Suprapubic skin (tissue), 3 donors: ENCODE data around the gene ZDHHC1.

ENCODE experiments used
- POLR2A ChIP-seq, 2 donors: fragments of 450-650 bp; IDR thresholded peaks; one replicate each; pipeline ENCODE4 v1.6.1; 2017; ENCODE audit warnings: antibody characterized with exemption in 2 of 2, mild to moderate bottlenecking in 2 of 2, moderate library complexity in 2 of 2
- TF ChIP-seq, protein P1 (sequence below), 2 donors: fragments of 200-600 bp in 1 of 2; fragments of 450-650 bp in 1 of 2; sonication (generic) in 1 of 2; IDR thresholded peaks; one replicate each; pipeline ENCODE4 v1.5.1; 2016 to 2019; ENCODE audit warnings: antibody characterized with exemption in 2 of 2, mild to moderate bottlenecking in 1 of 2, moderate library complexity in 1 of 2

DNA sequence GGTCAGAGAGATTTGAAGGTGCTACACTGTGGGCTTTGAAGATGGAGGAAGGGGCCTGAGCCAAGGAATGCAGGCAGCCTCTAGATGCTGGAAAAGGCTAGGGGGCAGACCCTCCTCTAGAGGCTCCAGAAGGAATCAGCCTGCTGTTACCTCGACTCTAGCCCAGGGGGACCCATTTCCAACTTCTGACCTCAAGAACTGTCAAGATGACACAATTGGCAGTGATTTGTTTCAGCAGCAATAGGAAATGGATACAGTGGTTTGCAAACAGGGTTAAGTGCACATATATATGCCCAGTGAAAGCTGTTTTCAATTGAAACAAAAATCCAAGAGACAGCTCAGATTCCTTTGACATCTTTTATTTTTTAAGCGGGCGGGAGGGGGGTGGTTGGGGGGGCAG is 3.7 kb upstream of the ZDHHC1 start:
- TF ChIP-seq, protein P1, sequence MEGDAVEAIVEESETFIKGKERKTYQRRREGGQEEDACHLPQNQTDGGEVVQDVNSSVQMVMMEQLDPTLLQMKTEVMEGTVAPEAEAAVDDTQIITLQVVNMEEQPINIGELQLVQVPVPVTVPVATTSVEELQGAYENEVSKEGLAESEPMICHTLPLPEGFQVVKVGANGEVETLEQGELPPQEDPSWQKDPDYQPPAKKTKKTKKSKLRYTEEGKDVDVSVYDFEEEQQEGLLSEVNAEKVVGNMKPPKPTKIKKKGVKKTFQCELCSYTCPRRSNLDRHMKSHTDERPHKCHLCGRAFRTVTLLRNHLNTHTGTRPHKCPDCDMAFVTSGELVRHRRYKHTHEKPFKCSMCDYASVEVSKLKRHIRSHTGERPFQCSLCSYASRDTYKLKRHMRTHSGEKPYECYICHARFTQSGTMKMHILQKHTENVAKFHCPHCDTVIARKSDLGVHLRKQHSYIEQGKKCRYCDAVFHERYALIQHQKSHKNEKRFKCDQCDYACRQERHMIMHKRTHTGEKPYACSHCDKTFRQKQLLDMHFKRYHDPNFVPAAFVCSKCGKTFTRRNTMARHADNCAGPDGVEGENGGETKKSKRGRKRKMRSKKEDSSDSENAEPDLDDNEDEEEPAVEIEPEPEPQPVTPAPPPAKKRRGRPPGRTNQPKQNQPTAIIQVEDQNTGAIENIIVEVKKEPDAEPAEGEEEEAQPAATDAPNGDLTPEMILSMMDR (IDR thresholded peaks at IDR 0.05): no peak
- no peak for TF ChIP-seq POLR2A (IDR thresholded peaks at IDR 0.05)
